Esophagus squamous epithelium (tissue), 4 donors: ENCODE data around the gene MTERF4.

Source experiments
- CTCF ChIP-seq, 6 experiments: fragments of 450-650 bp in 4 of 6; fragments of 200-600 bp in 2 of 6; sonication (generic) in 2 of 6; IDR thresholded peaks; one replicate each; pipeline ENCODE4 v1.5.1; 2016 to 2019; ENCODE audit warnings: antibody characterized with exemption in 6 of 6, mild to moderate bottlenecking in 4 of 6, moderate library complexity in 4 of 6
- POLR2A ChIP-seq, 4 donors: fragments of 450-650 bp; IDR thresholded peaks; one replicate each; pipeline ENCODE4 v1.6.1; 2017; ENCODE audit warnings: antibody characterized with exemption in 4 of 4, mild to moderate bottlenecking in 4 of 4, moderate library complexity in 3 of 4

GRCh38 chr2:241083091-241083415 lies 19.0 kb downstream of the MTERF4 start:
- no peak for TF ChIP-seq CTCF (IDR thresholded peaks at IDR 0.05)
- TF ChIP-seq POLR2A (IDR thresholded peaks at IDR 0.05) = no peak
